ACC112 (cell line): ENCODE results near the gene TMIGD2.
"Not testable (repeated sequence)": the region's sequence is repeated elsewhere in the genome, so short reads cannot be mapped to it uniquely, and the experiment has no call there.

Experiments
- H2AFZ ChIP-seq: fragments of 200-600 bp; sonication (generic); one replicate; pipeline ENCODE4 v1.6.0; 2017; ENCODE audit warnings: antibody characterized with exemption, low read length; ENCODE audit not compliant: unreplicated experiment
- H3K27ac ChIP-seq: fragments of 200-600 bp; sonication (generic); 2 replicates; pipeline ENCODE4 v1.5.1; 2014; ENCODE audit warnings: low read depth, mild to moderate bottlenecking, antibody characterized with exemption, low read length, moderate library complexity
- H3K27me3 ChIP-seq: fragments of 200-600 bp; sonication (generic); 2 replicates; pipeline ENCODE4 v1.6.1; 2014; ENCODE audit warnings: mild to moderate bottlenecking, antibody characterized with exemption, low read length, moderate library complexity, mixed read lengths; ENCODE audit not compliant: insufficient read depth
- H3K36me3 ChIP-seq: fragments of 200-600 bp; sonication (generic); 2 replicates; pipeline ENCODE4 v1.6.1; 2016; ENCODE audit warnings: mild to moderate bottlenecking, antibody characterized with exemption, low read length, moderate library complexity, mixed read lengths; ENCODE audit not compliant: insufficient read depth
- H3K4me1 ChIP-seq: fragments of 200-600 bp; sonication (generic); one replicate; pipeline ENCODE4 v1.6.1; 2016; ENCODE audit warnings: low read length, mixed read lengths; ENCODE audit not compliant: insufficient read depth, unreplicated experiment, control insufficient read depth
- H3K4me3 ChIP-seq: fragments of 200-600 bp; sonication (generic); 2 replicates; pipeline ENCODE4 v1.5.1; 2014; ENCODE audit warnings: mild to moderate bottlenecking, low read depth, low read length
- H3K79me2 ChIP-seq: fragments of 200-600 bp; sonication (generic); one replicate; pipeline ENCODE4 v1.6.0; 2016; ENCODE audit warnings: low read length; ENCODE audit not compliant: control insufficient read depth, unreplicated experiment, insufficient read depth

TMIGD2 gene, protein sequence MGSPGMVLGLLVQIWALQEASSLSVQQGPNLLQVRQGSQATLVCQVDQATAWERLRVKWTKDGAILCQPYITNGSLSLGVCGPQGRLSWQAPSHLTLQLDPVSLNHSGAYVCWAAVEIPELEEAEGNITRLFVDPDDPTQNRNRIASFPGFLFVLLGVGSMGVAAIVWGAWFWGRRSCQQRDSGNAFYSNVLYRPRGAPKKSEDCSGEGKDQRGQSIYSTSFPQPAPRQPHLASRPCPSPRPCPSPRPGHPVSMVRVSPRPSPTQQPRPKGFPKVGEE

GRCh38 chr19:4302243-4302640 is at the start of gene TMIGD2:
Gene TMIGD2, minus strand, starts transcription at chr19:4302389. Its CDS starts 4 bp downstream, at chr19:4302385.
- Histone ChIP-seq H3K36me3 (no peaks in the 10 kb centered on the region), H3K4me3 (no peak within 1 kb of the TSS), H3K27ac (no peak within 1 kb of the TSS), H3K4me1 (no peaks in the 10 kb centered on the region), H3K79me2 (no peaks in the 10 kb centered on the region), H3K27me3 (no peaks in the 10 kb centered on the region), H2AFZ (no peak within 1 kb of the TSS)

DNA sequence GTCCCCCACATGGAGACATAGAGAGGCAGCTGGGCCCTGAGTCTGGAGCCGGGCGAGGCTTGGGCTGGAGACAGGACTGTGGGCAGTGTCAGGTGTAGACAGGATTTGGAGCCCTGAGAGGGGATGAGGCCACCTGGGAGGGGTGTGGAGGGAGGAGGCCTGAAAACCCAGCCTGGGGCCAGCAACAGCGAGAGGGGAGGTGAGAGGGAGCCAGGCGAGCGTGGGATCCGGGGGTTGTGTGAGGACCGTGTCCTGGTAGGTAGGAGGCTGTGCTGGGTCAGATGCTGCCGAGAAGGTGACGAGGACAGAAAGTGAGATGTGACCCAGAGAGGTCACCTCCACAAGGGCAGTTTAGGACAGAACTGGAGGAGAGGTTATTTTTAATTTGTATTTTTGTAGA is 48.5 kb upstream of the TMIGD2 start:
- no peaks in the 10 kb centered on the region for H3K27me3 ChIP-seq
- no peaks in the 10 kb centered on the region for H3K36me3 ChIP-seq
- H3K27ac ChIP-seq: no peak overlapping the region
- H3K4me3 ChIP-seq: no peak overlapping the region
- no peaks in the 10 kb centered on the region for H3K79me2 ChIP-seq
- no peaks in the 10 kb centered on the region for H3K4me1 ChIP-seq
- no peak overlapping the region for H2AFZ ChIP-seq

GRCh38 chr19:4350111-4350510 is 47.9 kb upstream of the TMIGD2 start:
- Histone ChIP-seq H3K4me1 (no peaks in the 10 kb centered on the region), H3K4me3 (no peak overlapping the region), H3K27me3 (no peaks in the 10 kb centered on the region), H2AFZ (no peak overlapping the region), H3K79me2 (no peaks in the 10 kb centered on the region), H3K27ac (no peak overlapping the region), H3K36me3 (no peaks in the 10 kb centered on the region)

DNA sequence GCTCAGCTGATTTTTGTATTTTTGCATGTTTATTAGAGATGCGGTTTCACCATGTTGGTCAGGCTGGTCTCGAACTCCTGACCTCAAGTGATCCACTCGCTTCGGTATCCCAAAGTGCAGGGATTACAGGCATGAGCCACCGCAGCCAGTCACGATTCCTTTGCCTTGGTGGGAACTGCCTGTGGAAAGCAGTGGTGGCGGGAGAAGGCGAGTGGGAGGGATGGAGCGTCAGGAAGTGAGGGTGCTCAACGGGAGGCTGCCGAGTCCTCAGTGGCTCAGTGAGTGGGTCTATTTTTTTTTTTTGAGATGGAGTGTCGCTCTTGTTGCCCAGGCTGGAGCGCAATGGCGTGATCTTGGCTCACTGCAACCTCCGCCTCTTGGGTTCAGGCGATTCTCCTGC is 47.0 kb upstream of the TMIGD2 start:
- not testable (repeated sequence) for H3K4me3 ChIP-seq, H2AFZ ChIP-seq, H3K36me3 ChIP-seq, H3K27me3 ChIP-seq, H3K79me2 ChIP-seq, H3K27ac ChIP-seq, H3K4me1 ChIP-seq

GRCh38 chr19:4347521-4347920 is 45.3 kb upstream of the TMIGD2 start:
- Histone ChIP-seq H3K4me3 (no peak overlapping the region), H3K36me3 (no peaks in the 10 kb centered on the region), H3K27me3 (no peaks in the 10 kb centered on the region)

DNA sequence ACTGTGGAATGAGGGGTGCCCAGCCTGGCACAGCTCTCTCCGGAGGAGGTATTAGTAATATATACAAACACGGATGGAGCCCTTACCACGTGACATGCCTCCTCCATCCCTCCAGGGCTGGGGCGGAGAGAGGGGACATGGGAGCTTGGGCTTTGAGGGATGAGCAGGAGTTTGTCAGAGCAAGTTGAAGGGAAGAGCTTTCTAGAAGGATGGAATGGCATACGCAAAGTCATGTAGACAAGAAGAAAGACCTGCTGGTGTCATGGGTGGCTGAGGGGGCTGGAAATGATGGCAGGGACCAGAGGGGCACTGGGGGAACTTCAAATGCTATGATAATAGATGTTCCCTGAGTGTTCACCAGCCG is 43.8 kb upstream of the TMIGD2 start:
- H3K4me1 ChIP-seq: no peaks in the 10 kb centered on the region
- no peak overlapping the region for H3K4me3 ChIP-seq
- H3K27ac ChIP-seq: no peak overlapping the region
- no peaks in the 10 kb centered on the region for H3K79me2 ChIP-seq
- no peaks in the 10 kb centered on the region for H3K36me3 ChIP-seq
- no peak overlapping the region for H2AFZ ChIP-seq
- no peaks in the 10 kb centered on the region for H3K27me3 ChIP-seq

More at GRCh38 chr19:4347521-4347920, 45.3 kb upstream of the TMIGD2 start:
- H3K27ac ChIP-seq: no peak overlapping the region
- H3K4me1 ChIP-seq: no peaks in the 10 kb centered on the region
- H3K79me2 ChIP-seq: no peaks in the 10 kb centered on the region
- no peak overlapping the region for H2AFZ ChIP-seq

DNA sequence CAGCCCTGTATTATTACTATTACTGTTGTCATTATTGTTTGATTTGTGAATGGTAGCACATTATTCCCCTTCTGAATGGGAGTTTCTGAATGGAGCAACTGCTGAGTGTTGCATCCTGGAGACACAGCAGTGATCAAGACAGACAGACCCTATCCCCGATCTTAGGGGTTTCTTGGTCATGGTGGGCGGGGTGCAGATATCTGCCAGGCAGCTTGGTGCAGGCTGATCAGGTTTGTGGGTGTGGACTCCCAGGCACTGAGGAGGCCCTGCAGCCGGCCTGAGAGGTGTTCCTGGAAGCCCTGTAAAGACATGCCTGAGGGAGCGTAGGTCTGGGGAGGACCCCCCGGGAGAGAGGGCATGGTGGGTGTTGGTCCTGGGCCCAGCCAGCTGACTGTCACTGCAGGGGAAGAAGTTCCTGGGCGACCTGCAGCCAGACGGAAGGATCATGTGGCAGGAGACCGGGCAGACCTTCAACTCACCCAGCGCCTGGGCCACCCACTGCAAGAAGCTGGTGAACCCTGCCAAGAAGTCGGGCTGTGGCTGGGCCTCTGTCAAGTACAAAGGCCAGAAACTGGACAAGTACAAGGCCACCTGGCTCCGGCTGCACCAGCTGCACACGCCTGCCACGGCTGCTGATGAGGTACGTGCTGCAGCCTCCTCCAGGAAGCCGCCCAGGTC is 43.3 kb upstream of the TMIGD2 start:
- Histone ChIP-seq H3K36me3 (no peaks in the 10 kb centered on the region), H3K27me3 (no peaks in the 10 kb centered on the region), H3K4me1 (no peaks in the 10 kb centered on the region), H3K4me3 (no peak overlapping the region), H3K79me2 (no peaks in the 10 kb centered on the region), H3K27ac (no peak overlapping the region), H2AFZ (no peak overlapping the region)

- H3K79me2 ChIP-seq: no peaks in the 10 kb centered on the region
- no peaks in the 10 kb centered on the region for H3K27me3 ChIP-seq
- H3K36me3 ChIP-seq: no peaks in the 10 kb centered on the region
- peak within 1 kb of the TSS; percentile 100 for H2AFZ ChIP-seq
- H3K4me1 ChIP-seq: peaks cover 1% of the 10 kb centered on the region
- H3K4me3 ChIP-seq: peak within 1 kb of the TSS; percentile 93
- H3K27ac ChIP-seq: peak within 1 kb of the TSS; percentile 43
Measured at GRCh38 chr19:4343370-4344307, 41.5 kb upstream of the TMIGD2 start, which contains the start of gene MPND. Gene MPND, plus strand, starts transcription at chr19:4343562. Its CDS starts 32 bp downstream, at chr19:4343594.

GRCh38 chr19:4342615-4343369 is 40.6 kb upstream of the TMIGD2 start:
- Histone ChIP-seq H3K27ac (peak overlapping the region; percentile 43), H2AFZ (peak overlapping the region; percentile 100), H3K27me3 (no peaks in the 10 kb centered on the region), H3K79me2 (no peaks in the 10 kb centered on the region), H3K36me3 (no peaks in the 10 kb centered on the region), H3K4me3 (peak overlapping the region; percentile 93), H3K4me1 (peaks cover 3% of the 10 kb centered on the region)

GRCh38 chr19:4342314-4342614 is 40.1 kb upstream of the TMIGD2 start:
- Histone ChIP-seq H3K27me3 (no peaks in the 10 kb centered on the region), H3K36me3 (no peaks in the 10 kb centered on the region), H3K4me3 (peak overlapping the region; percentile 93), H3K4me1 (peaks cover 3% of the 10 kb centered on the region), H2AFZ (no peak overlapping the region), H3K27ac (peak overlapping the region; percentile 43; the same call in 1 of the 2 replicates), H3K79me2 (no peaks in the 10 kb centered on the region)
